ENCODE measurements around the gene NCKAP1.
A peak's percentile ranks its signal among the peaks of the same experiment; 100 is the strongest.
"Not testable (repeated sequence)": the region's sequence is repeated elsewhere in the genome, so short reads cannot be mapped to it uniquely, and the experiment has no call there.

Gene NCKAP1

GRCh38 chr2:182999348-183000028, 38.8 kb downstream of the NCKAP1 start:
- no peak for DNase-seq

DNA sequence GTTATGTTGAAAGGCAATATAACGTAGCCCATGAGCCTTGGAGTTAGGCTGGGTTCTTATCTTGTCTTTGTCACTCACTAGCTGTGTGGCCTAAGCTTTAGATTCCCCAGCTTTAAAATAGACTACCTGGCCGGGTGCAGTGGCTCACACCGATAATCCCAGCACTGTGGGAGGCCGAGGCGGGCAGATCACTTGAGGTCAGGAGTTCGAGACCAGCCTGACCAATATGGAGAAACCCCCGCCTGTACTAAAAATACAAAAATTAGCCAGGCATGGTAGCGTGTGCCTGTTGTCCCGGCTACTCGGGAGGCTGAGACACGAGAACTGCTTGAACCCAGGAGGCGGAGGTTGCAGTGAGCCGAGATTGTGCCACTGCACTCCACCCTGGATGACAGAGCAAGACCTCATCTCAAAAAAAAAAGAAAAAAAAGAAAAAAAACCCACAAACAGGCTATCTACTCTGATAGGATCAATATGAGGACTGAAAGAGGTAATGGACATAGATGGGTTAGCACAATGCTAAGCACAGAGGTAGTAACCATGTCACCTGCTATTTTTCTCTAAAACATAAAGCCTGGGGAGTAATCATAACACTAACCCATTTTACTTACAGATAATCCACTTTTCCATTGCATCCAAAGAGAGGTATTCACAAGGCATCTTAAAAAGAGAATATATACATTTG, 43.9 kb downstream of the NCKAP1 start:
- DNase-seq = no peak

DNA sequence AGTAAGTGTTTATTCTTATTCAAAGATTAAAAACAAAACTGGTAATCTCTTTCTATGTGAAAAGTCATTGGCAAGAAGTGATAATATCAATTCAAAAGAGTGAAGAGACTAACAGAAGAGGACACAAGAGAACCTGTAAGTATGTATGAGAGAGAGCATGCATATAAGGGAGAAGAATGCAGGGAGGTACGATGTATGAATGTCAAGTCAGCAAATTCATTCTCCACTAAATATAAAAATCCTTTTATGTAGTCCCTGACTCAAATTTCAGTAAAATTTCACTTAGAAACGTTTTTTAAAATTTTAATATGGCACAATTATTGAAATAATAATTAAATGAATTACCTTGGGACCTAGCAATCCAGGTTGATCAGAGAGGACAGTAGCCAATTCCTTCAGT, 55.3 kb downstream of the NCKAP1 start:
- DNase-seq = no peak

- not testable (repeated sequence) for DNase-seq
Observed at GRCh38 chr2:182981475-182981874, 56.8 kb downstream of the NCKAP1 start.

DNA sequence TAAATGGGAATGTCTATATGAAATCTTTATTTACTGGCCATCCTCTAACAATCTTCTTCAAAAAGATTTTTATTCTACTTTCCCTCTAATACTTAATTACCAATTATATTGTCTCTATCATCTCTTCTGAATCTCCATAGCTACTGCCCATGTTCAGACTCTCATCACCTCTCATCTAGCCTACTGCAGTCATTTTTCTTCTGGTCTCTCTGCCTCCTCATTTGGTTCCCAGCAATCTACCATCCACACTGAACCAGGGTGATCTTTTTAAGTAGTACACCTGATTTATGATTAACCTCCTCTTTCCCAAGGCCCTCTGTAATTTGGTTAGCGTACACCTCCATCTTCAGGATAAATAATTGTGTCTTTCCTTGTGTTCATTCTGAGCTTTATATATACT, 57.6 kb downstream of the NCKAP1 start:
- no peak for DNase-seq

- DNase-seq = peak; percentile 19
Observed at GRCh38 chr2:182980115-182980514, 58.1 kb downstream of the NCKAP1 start.

DNA sequence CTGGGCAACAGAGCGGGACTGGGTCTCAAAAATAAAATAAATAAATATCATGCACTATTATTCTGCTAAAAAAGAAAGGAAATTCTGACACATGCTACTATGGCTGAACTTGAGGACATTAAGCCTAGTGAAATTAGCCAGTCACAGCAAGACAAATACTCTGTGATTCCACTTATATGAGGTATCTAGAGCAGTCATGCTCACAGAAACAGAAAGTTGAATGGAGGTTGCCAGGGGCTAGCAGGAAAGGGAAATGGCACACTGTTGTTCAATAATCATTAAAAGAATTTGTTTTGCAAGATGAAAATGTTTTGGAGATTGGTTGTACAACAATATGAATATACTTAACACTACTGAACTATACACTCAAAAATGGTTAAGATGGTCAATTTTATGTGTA, 60.8 kb downstream of the NCKAP1 start:
- no peak for DNase-seq

DNA sequence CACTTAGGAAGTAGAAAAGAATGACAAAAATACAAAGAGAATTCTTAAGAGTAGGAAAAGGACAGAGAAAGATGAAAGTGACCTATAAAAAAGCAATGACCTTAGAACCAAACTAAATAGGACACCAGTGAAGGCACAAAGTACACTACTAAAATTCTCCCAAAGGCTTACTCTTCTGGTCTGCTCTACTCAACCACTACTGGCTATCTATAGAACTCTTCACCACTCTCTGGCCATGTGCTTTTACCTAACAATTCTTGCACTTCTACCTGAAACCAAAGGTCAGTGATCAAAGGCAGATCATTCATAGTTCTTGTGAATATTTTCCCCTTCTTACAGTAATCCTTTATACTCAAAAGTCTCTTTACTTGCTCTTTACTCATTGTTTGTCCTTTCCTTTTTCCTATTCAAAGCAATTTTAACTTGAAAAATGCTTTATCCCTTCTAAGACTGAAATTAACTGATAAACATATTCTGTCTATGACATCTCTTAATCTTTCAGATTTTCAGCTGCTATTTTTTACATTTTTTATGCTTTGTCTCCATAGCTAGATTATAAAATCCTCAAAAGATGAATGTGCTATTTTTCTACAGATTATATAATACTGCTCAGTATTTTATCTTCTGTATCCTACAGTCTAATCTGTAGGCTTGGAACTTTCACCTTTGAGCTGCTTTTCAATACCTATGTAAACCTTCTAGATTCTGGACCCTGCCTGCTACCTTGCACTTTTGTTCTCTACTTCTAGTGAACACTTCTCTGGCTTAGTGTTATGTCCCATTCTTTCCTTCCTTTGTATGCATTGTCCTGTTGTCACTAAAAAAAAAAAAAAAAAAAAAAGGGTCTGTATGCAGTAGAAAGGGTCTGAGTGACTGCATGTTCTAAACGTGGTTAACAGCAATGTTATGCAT, 64.6 kb downstream of the NCKAP1 start:
- DNase-seq = no peak

- no peak for DNase-seq
Observed at GRCh38 chr2:182972548-182972942, 65.7 kb downstream of the NCKAP1 start.

DNA sequence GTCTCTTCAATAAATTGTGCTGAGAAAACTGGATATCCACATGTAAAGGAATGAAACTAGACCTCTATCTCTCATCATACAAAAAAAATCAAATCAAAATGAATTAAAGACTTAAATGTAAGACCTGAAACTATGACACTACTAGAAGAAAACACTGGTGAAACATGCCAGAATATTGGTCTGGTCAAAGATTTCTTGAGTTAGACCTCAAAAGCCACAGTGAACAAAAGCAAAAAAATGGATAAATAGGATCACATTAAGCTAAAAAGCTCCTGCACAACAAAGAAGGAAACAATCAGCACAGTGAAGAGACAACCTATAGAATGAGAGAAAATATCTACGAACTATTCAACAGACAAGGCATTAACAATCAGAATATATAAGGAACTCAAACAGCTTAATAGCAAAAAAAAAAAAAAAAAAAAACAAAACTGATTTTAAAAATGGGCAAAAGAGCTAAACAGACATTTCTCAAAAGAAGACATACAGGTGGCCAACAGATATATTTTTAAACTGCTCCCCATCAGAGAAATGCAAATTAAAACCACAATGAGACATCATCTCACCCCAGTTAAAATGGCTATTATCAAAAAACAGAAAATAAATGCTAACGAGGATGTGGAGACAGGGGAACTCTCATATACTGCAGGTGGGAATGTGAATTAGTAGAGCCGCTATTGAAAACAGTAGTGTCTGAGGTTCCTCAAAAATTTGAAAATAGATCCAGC, 66.3 kb downstream of the NCKAP1 start:
- no peak for DNase-seq

- DNase-seq = no peak
Observed at GRCh38 chr2:182970486-182970885, 67.8 kb downstream of the NCKAP1 start.

GRCh38 chr2:182968493-182968892, 69.8 kb downstream of the NCKAP1 start:
- DNase-seq = no peak

DNA sequence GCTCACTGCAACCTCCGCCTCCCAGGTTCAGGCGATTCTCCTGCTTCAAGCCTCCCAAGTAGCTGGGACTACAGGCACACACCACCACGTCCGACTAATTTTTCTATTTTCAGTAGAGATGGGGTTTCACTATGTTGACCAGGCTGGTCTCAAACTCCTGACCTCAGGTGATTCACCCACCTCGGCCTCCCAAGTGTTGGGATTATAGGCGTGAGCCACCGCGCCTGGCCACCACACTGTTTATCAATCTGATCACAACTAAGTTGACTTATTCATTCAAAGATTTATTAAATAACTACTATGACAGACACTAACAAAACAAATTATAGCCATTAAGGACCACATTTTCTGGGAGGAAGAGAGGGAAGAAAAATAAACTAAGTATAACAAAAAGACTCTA, 71.9 kb downstream of the NCKAP1 start:
- DNase-seq = not testable (repeated sequence)

- no peak for DNase-seq
Observed at GRCh38 chr2:182962641-182963040, 75.6 kb downstream of the NCKAP1 start.

DNA sequence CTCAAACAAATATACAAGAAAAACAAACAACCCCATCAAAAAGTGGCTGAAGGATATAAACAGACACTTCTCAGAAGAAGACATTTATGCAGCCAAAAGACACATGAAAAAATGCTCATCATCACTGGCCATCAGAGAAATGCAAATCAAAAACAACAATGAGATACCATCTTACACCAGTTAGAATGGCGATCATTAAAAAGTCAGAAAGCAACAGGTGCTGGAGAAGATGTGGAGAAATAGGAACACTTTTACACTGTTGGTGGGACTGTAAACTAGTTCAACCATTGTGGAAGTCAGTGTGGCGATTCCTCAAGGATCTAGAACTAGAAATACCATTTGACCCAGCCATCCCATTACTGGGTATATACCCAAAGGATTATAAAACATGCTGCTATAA, 77.4 kb downstream of the NCKAP1 start:
- not testable (repeated sequence) for DNase-seq

DNA sequence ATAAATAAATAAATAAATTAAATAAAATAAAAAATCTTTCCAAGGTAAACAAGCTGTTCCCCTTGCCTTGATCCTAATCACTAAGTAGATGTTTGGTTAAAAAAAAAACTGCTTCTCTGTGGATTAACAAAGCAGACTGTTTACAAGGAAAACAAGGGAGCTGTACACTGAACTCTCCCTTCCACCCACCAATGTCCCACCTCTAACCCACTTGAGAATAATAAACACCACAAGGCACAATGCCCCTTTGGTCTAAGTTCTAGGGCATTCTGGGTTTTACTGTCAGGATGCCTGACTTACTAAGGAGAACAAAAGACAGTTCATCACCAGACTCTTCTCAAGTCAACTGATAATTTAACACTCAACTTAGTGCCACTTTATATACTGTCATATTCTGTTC, 83.5 kb downstream of the NCKAP1 start:
- DNase-seq = no peak

- DNase-seq = no peak
Observed at GRCh38 chr2:182952741-182953450, 85.4 kb downstream of the NCKAP1 start.

GRCh38 chr2:182951948-182952663, 86.2 kb downstream of the NCKAP1 start:
- no peak for DNase-seq

GRCh38 chr2:182950546-182950945, 87.7 kb downstream of the NCKAP1 start:
- DNase-seq = no peak

- DNase-seq = no peak
Observed at GRCh38 chr2:182949572-182950189, 88.6 kb downstream of the NCKAP1 start.

GRCh38 chr2:182949052-182949451, 89.2 kb downstream of the NCKAP1 start:
- no peak for DNase-seq

All from amniotic stem cell (primary cell).